Measurements from ENCODE around the gene BRCA1. TPM values are rescaled to one million over a fixed set of nuclear protein-coding genes. Genes with fewer than 3 reads are reported as not detected.

The BRCA1 gene
- total and polyA plus RNA-seq, 12 donors, result 1.1 to 10.4 (median 3.7) TPM

- no peaks in the 10 kb centered on the region for H3K9me3 ChIP-seq (replicated peaks in 1 of 3)
- intact Hi-C loops (cut with DNase I), result no loop called here
- no peaks in the 10 kb centered on the region for H3K27me3 ChIP-seq
- H3K36me3 ChIP-seq (replicated peaks in 1 of 2), result no peaks in the 10 kb centered on the region
- no peak for DNase-seq
- TF ChIP-seq CTCF (IDR thresholded peaks at IDR 0.05) (no peak), POLR2A (IDR thresholded peaks at IDR 0.05) (no peak)
- 64 to 77% (median 71%) methylated on average over 4 of the region's 4 CpGs for WGBS, 4 donors
- H3K4me3 ChIP-seq, result no peak overlapping the region
- H3K4me1 ChIP-seq (replicated peaks in 1 of 2), result no peaks in the 10 kb centered on the region
- no peak overlapping the region for H3K27ac ChIP-seq
Observed at GRCh38 chr17:43092901-43093300, 32.3 kb downstream of the BRCA1 start.

GRCh38 chr17:43090022-43090421 lies 35.1 kb downstream of the BRCA1 start:
- 90 to 97% (median 93%) methylated on average over 2 of the region's 2 CpGs for WGBS, 4 donors
- no peaks in the 10 kb centered on the region for H3K9me3 ChIP-seq (replicated peaks in 1 of 3)

GRCh38 chr17:43085474-43085873 lies 39.7 kb downstream of the BRCA1 start:
- Histone ChIP-seq H3K27me3 (no peaks in the 10 kb centered on the region), H3K9me3 (replicated peaks in 1 of 3) (no peaks in the 10 kb centered on the region), H3K4me1 (replicated peaks in 1 of 2) (peaks cover 0 to 6% of the 10 kb centered on the region in 2 donors), H3K36me3 (replicated peaks in 1 of 2) (no peaks in the 10 kb centered on the region), H3K4me3 (no peak overlapping the region), H3K27ac (peak overlapping the region in 1 of 5 donors; percentile 80)
- intact Hi-C loops (cut with DNase I), result loop anchor here in 1 of 2 donors (10.0 kb wide), 1 partner anchor 61 kb away; the partner anchor contains the start of genes RND2 and VAT1
- 90 to 93% (median 91%) methylated on average over 2 of the region's 2 CpGs for WGBS, 4 donors
- TF ChIP-seq CTCF (IDR thresholded peaks at IDR 0.05), result no peak
- TF ChIP-seq POLR2A (IDR thresholded peaks at IDR 0.05), result no peak
- no peak for DNase-seq

More at GRCh38 chr17:43090022-43090421, 35.1 kb downstream of the BRCA1 start:
- no peak for DNase-seq
- Histone ChIP-seq H3K4me3 (no peak overlapping the region), H3K27me3 (no peaks in the 10 kb centered on the region), H3K36me3 (replicated peaks in 1 of 2) (no peaks in the 10 kb centered on the region), H3K4me1 (replicated peaks in 1 of 2) (no peaks in the 10 kb centered on the region), H3K27ac (no peak overlapping the region)
- TF ChIP-seq CTCF (IDR thresholded peaks at IDR 0.05), result no peak
- no peak for TF ChIP-seq POLR2A (IDR thresholded peaks at IDR 0.05)
- intact Hi-C loops (cut with DNase I), result no loop called here

- no peak overlapping the region for H3K27ac ChIP-seq
- TF ChIP-seq CTCF (IDR thresholded peaks at IDR 0.05) (no peak), POLR2A (IDR thresholded peaks at IDR 0.05) (no peak)
- intact Hi-C loops (cut with DNase I), result loop anchor here in 1 of 2 donors (10.0 kb wide), 1 partner anchor 55 kb away; the partner anchor contains the start of genes RND2 and VAT1
- 91 to 100% (median 93%) methylated on average over 1 of the region's 1 CpG for WGBS, 4 donors
- H3K9me3 ChIP-seq (replicated peaks in 1 of 3), result no peaks in the 10 kb centered on the region
- no peak for DNase-seq
- H3K4me1 ChIP-seq (replicated peaks in 1 of 2), result peaks cover 0 to 6% of the 10 kb centered on the region in 2 donors
- H3K36me3 ChIP-seq (replicated peaks in 1 of 2), result no peaks in the 10 kb centered on the region
- no peak overlapping the region for H3K4me3 ChIP-seq
- H3K27me3 ChIP-seq, result no peaks in the 10 kb centered on the region
Observed at GRCh38 chr17:43079641-43080302, 45.4 kb downstream of the BRCA1 start.

All from adrenal gland (tissue), 12 donors.